ENCODE results near the gene ARAP2.

GRCh38 chr4:36041340-36041739 is 203.0 kb downstream of the ARAP2 start:
- TF ChIP-seq CTCF (conservative IDR thresholded peaks at IDR 0.05) (no peak), EZH2 (IDR thresholded peaks at IDR 0.05; ENCODE audit: low read depth) (no peak)

Data from PC-9 (cell line).